Hepatocyte (in vitro differentiated cells): ENCODE measurements around the gene GOLGA6L7.
"Not testable (repeated sequence)": the region's sequence is repeated elsewhere in the genome, so short reads cannot be mapped to it uniquely, and the experiment has no call there.

Source experiments
- EZH2 ChIP-seq: fragments of 200-600 bp; sonication (generic); IDR thresholded peaks from 2 replicates; pipeline ENCODE4 v1.6.1; 2016; ENCODE audit warnings: antibody characterized with exemption, mild to moderate bottlenecking, borderline replicate concordance
- TF ChIP-seq, protein P1 (sequence below): fragments of 200-600 bp; sonication (generic); IDR thresholded peaks from 2 replicates; pipeline ENCODE4 v1.5.1; 2016; ENCODE audit warnings: antibody characterized with exemption, mild to moderate bottlenecking; ENCODE audit not compliant: poor library complexity

DNA sequence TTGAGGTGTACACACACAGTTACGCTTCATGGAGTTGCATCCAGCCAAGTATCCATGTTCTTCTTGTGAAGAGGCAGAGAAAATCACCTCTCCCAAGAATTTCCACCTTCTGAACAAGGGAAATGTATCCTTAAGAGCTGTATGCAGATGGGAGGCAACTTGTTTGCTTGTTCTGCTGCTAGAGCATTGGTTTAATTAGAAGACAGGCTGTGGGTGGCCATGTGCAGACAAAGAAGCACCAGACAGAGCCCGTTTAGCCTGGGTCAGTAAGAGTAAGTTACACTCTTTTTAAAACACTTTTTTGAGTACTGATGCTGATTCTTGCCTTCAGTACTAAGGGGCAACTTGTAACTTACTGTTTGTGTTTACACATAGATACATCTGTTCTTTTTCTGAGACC is 50.2 kb downstream of the GOLGA6L7 start:
- TF ChIP-seq, protein P1, sequence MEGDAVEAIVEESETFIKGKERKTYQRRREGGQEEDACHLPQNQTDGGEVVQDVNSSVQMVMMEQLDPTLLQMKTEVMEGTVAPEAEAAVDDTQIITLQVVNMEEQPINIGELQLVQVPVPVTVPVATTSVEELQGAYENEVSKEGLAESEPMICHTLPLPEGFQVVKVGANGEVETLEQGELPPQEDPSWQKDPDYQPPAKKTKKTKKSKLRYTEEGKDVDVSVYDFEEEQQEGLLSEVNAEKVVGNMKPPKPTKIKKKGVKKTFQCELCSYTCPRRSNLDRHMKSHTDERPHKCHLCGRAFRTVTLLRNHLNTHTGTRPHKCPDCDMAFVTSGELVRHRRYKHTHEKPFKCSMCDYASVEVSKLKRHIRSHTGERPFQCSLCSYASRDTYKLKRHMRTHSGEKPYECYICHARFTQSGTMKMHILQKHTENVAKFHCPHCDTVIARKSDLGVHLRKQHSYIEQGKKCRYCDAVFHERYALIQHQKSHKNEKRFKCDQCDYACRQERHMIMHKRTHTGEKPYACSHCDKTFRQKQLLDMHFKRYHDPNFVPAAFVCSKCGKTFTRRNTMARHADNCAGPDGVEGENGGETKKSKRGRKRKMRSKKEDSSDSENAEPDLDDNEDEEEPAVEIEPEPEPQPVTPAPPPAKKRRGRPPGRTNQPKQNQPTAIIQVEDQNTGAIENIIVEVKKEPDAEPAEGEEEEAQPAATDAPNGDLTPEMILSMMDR: not testable (repeated sequence)
- not testable (repeated sequence) for TF ChIP-seq EZH2
